ENCODE measurements around the gene SERGEF.

The SERGEF gene

GRCh38 chr11:18012906-18013781 is at the start of gene SERGEF:
SERGEF (minus strand) TSS chr11:18013047; CDS start chr11:18013010, 37 bp downstream.
- peak; percentile 97 for DNase-seq
- TF ChIP-seq CTCF (IDR thresholded peaks at IDR 0.05; ENCODE audit: low read depth, low read length) = no peak
- Histone ChIP-seq H3K27me3 (ENCODE audit: insufficient read depth, low read depth, severe bottlenecking) (no peaks in the 10 kb centered on the region), H3K36me3 (no peaks in the 10 kb centered on the region; the same call in none of the 2 replicates), H3K27ac (peak within 1 kb of the TSS; percentile 88), H3K4me3 (ENCODE audit: low read depth, low read length) (peak within 1 kb of the TSS; percentile 73), H3K9me3 (ENCODE audit: severe bottlenecking) (no peaks in the 10 kb centered on the region)

GRCh38 chr11:18061351-18061750 is 48.5 kb upstream of the SERGEF start:
- Histone ChIP-seq H3K27me3 (ENCODE audit: insufficient read depth, low read depth, severe bottlenecking) (no peaks in the 10 kb centered on the region), H3K9me3 (ENCODE audit: severe bottlenecking) (peaks cover 3% of the 10 kb centered on the region), H3K27ac (peak overlapping the region; percentile 90; the same call in 1 of the 2 replicates), H3K4me3 (ENCODE audit: low read depth, low read length) (no peak overlapping the region), H3K36me3 (no peaks in the 10 kb centered on the region)
- DNase-seq = no peak
- TF ChIP-seq CTCF (IDR thresholded peaks at IDR 0.05; ENCODE audit: low read depth, low read length) = no peak

- Histone ChIP-seq H3K27ac (no peak overlapping the region), H3K4me3 (ENCODE audit: low read depth, low read length) (no peak overlapping the region), H3K9me3 (ENCODE audit: severe bottlenecking) (peaks cover 3% of the 10 kb centered on the region), H3K27me3 (ENCODE audit: insufficient read depth, low read depth, severe bottlenecking) (no peaks in the 10 kb centered on the region), H3K36me3 (no peaks in the 10 kb centered on the region)
- no peak for TF ChIP-seq CTCF (IDR thresholded peaks at IDR 0.05; ENCODE audit: low read depth, low read length)
- no peak for DNase-seq
Measured at GRCh38 chr11:18056561-18057181, 43.8 kb upstream of the SERGEF start.

- Histone ChIP-seq H3K36me3 (no peaks in the 10 kb centered on the region), H3K9me3 (ENCODE audit: severe bottlenecking) (peaks cover 3% of the 10 kb centered on the region), H3K27me3 (ENCODE audit: insufficient read depth, low read depth, severe bottlenecking) (no peaks in the 10 kb centered on the region), H3K27ac (no peak overlapping the region), H3K4me3 (ENCODE audit: low read depth, low read length) (no peak overlapping the region)
- no peak for DNase-seq
- TF ChIP-seq CTCF (IDR thresholded peaks at IDR 0.05; ENCODE audit: low read depth, low read length) = no peak
Measured at GRCh38 chr11:18054511-18055103, 41.8 kb upstream of the SERGEF start.

- H3K36me3 ChIP-seq = no peaks in the 10 kb centered on the region; the same call in 1 of the 2 replicates
- no peaks in the 10 kb centered on the region for H3K9me3 ChIP-seq (ENCODE audit: severe bottlenecking)
- H3K4me3 ChIP-seq (ENCODE audit: low read depth, low read length) = no peak overlapping the region
- H3K27me3 ChIP-seq (ENCODE audit: insufficient read depth, low read depth, severe bottlenecking) = no peaks in the 10 kb centered on the region
- TF ChIP-seq CTCF (IDR thresholded peaks at IDR 0.05; ENCODE audit: low read depth, low read length) = no peak
- no peak overlapping the region for H3K27ac ChIP-seq
- DNase-seq = no peak
Measured at GRCh38 chr11:18050848-18051247, 38.0 kb upstream of the SERGEF start.

All from WERI-Rb-1 (cell line).